HG03469 (cell line): ENCODE measurements around the gene SELENON.

Source experiments
- ATAC-seq: cut with Tn5 transposase; IDR thresholded peaks from one replicate; pipeline ENCODE4 v1.9.1; 2021; ENCODE audit warnings: mild to moderate bottlenecking, moderate library complexity, moderate number of reproducible peaks; ENCODE audit not compliant: unreplicated experiment

The SELENON gene

GRCh38 chr1:25861316-25862286 is 61.6 kb downstream of the SELENON start:
- no peak for ATAC-seq

GRCh38 chr1:25862785-25863485 is 62.9 kb downstream of the SELENON start:
- ATAC-seq: no peak

- no peak for ATAC-seq
Observed at GRCh38 chr1:25863486-25864262, 63.7 kb downstream of the SELENON start.

DNA sequence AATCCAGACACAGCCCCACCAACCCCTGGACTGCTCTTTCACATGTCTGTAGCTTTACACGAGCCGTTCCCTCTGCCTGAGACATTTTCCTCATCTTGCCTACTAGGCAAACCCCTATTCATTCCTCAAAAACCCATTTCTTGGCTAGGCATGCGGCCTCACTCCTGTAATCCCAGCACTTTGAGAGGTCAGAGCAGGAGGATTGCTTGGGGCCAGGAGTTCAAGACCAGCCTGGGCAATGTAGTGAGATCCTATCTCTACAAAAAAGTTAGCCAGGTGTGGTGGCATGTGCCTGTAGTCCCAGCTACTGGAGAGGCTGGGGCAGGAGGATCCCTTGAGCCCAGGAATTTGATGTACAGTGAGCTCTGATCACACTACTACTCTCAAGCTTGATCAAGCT is 64.4 kb downstream of the SELENON start:
- no peak for ATAC-seq

DNA sequence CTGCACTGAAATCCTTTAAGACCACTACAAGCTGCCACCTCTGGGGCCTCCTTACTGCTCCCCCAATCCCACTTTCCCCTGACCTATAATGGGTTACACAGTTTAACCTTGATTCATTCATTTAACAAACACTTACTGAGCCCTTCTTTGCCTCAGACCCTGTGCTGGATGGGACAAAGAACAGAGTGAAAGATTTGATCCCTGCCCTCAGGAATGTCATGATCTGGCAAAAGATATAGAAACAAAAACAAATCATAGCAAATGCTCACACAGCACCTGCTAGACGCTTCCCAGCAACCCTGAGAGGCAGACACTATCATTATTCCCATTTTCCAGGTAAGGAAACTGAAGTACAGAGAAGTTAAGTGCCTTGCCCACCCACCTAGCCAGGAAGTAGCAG is 66.3 kb downstream of the SELENON start:
- ATAC-seq: no peak

DNA sequence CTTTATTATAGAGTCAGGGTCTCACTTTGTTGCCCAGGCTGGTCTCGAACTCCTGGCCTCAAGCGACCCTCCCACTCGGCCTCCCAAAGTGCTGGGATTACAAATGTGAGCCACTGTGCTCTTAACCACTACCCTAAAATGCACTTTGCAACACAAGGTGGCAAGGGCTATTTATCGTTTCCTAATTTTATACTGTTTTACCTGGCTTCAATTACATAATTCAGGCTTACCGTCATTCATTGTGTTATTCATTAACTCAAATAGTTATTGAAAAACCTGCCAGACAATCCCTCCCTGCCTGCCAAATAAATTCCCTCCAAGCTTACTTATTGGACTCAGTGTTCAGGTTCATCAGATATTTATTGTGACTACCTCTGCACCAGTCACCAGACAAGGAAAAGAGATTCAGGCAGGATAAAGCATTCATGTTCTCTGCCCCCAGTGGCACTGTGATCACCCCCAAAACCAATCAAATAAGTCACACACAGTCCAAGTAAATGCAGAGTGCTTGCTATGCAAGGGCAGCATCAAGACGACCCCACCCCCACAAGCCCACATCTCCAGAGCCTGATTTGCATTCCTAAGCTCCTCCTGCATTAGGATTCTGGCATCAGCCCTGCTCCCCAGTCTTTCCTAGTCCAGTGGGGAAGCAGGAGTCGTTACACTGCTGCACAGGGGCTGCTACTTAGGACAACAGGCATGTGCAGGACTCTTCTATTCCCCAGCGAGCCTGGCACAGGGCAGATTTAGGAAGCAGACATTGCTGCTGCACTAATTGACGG is 67.4 kb downstream of the SELENON start:
- ATAC-seq: no peak
